Activated CD4-positive, CD25-positive, alpha-beta regulatory T cell treated with anti-CD3 and anti-CD28 coated beads, Interleukin-2, amount 50 U/mL, for 16 hours (primary cell): Measurements from ENCODE around the gene CENPS.
"Not testable (repeated sequence)": the region's sequence is repeated elsewhere in the genome, so short reads cannot be mapped to it uniquely, and the experiment has no call there.

ENCODE experiments used
- DNase-seq: peaks from one replicate; pipeline ENCODE4 v3.0.0-alpha.2; 2020; ENCODE audit warnings: low read depth, low spot score

CENPS gene

DNA sequence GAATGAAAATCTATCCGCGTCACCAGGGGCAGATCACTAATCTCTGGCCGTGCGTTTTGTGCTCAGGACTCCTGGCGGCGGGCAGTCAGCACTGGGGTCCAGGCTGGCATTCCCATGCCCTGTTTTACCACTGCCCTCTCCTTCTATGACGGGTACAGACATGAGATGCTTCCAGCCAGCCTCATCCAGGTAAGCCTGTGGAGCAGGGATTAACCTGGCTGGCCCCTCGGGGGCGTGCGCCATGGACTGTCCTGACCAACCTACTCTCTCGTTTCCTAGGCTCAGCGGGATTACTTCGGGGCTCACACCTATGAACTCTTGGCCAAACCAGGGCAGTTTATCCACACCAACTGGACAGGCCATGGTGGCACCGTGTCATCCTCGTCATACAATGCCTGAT lies 10.9 kb upstream of the CENPS start:
- DNase-seq, result no peak

DNA sequence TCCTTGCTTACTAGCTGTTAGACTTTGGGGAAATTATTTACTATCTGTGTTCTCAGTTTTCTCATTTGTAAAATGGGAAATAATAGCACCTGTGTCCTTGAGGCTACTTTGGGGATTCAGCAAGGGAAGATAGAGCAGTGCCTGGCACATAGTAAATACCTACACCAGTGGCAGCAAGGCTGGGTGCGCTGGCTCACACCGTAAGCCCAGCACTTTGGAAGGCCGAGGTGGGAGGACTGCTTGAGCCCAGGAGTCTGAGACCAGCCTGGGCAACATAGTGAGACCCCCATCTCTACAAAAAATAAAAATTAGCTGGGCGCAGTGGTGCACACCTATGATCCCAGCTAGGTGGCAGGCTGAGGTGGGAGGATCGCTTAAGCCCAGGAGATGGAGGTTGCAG lies 8.6 kb upstream of the CENPS start:
- no peak for DNase-seq

DNA sequence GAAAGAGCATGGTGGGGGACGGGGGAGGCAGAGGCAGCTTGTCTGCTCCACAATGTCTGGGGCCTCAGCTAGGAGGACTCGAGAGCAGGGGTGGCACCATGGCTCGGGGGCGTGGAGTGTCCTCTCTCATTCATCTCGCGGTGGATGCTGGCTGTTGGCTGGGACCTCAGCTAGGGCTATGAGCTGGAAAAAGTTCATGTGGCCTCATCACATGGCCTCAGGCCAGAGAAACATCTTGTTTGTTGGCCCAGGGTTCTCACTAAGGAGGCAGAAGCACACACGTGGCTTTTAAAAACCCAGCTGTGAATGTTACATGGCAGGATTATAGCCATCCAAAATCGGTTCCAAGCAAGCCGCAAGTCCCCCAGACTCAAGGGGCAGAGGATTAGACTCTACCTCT lies 6.2 kb upstream of the CENPS start:
- DNase-seq, result no peak

DNA sequence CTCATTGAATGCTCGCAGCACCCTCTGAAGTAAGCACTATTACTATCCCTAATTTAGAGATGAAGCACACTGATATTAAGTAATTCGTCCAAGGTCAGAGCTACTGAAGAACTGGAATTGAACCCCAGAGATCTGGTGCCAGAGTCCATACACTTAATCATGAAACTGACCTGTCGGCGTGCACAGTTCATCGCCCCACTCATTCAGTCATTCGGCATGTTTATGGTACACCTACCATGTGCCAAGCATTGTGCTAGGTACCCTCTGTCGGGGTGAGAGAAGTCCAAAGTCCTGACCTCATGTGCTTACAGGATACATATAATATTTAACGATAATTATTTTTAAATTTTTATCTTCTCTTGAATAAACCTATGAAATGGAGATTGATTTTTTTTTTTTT lies 5.6 kb upstream of the CENPS start:
- DNase-seq, result no peak

DNA sequence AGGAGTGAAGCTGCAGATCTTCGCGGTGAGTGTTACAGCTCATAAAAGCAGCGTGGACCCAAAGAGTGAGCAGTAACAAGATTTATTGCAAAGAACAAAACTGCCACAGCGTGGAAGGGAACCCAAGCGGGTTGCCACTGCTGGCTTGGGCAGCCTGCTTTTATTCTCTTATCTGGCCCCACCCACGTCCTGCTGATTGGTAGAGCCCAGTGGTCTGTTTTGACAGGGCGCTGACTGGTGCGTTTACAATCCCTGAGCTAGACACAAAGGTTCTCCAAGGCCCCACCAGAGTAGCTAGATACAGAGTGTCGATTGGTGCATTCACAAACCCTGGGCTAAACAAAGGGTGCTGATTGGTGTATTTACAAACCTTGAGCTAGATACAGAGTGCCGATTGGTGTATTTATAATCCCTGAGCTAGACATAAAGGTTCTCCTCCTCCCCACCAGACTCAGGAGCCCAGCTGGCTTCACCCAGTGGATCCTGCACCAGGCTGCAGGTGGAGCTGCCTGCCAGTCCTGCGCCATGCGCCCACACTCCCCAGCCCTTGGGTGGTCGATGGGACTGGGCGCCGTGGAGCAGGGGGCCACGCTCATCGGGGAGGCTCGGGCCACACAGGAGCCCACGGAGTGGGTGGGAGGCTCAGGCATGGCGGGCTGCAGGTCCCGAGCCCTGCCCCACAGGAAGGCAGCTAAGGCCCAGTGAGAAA lies 4.3 kb upstream of the CENPS start:
- DNase-seq, result not testable (repeated sequence)

DNA sequence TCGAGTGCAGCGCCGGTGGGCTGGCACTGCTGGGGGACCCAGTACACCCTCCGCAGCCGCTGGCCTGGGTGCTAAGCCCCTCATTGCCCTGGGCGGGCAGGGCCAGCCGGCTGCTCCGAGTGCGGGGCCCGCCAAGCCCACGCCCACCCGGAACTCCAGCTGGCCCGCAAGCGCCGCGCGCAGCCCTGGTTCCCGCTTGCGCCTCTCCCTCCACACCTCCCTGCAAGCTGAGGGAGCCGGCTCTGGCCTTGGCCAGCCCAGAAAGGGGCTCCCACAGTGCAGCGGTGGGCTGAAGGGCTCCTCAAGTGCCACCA lies 3.7 kb upstream of the CENPS start:
- not testable (repeated sequence) for DNase-seq

DNA sequence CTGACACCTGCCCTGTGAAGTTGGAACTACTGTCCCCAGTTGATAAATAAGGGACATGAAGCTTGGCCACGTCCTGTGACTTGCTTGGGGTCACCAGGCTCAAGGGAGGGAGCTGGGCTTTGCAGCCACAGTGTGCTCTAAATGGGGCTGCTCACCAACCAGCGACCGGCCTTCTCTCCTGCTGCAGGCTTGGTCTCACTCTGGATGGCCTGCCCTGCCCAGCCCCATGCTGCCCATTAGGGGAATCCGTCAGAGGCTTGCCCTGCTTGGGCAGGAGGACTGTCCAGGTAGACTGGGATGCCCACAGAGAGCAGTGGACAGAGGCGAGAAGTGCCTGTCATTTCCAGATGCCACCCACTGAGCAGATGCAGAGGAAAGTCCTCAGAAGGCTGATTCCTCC lies 1.2 kb upstream of the CENPS start:
- no peak for DNase-seq

DNA sequence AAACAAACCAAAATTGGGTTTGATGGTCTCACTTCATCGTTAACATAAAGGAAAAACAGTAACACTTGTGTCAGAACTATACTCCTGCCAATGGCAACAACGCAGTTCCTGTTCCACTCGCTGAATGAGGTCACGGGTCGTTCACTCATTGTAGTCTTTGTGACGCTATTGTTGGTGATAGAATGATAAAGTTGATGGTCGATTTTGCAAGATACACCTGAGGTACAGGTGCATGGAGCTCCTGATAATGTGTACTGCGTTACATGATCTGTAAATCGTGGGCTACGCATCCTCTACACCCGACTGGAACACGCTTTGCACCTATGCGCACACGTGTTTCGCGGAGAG lies 391 bp upstream of the CENPS start:
- no peak for DNase-seq

DNA sequence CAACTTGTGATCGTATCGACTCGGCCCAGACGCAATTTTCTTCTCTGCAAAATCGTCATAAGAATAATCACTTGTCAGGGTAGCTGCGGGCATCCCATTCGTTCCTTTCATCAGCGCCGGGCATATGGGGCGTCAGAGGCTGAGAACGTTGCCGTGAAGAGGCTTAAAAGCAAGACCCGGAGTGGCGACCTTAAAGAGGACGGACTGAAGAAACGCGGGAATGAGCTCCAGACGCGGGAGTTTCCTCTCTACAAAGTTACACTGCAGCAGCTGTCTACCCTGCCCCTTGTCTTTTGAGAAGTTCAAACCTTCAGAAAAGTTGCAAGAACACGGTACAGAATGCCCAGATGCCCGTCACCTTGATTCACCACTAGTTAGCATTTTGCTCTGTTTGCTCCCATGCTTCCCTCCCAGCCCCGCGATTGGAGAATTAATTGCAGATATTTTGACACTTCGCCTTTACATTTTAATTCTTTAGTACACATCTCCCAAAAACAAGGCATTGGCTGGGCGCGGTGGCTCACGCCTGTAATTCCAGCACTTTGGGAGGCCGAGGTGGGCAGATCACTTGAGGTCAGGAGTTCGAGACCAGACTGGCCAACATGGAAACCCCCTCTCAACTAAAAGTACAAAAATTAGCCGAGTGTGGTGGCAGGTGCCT lies 967 bp downstream of the CENPS start:
- DNase-seq, result no peak

DNA sequence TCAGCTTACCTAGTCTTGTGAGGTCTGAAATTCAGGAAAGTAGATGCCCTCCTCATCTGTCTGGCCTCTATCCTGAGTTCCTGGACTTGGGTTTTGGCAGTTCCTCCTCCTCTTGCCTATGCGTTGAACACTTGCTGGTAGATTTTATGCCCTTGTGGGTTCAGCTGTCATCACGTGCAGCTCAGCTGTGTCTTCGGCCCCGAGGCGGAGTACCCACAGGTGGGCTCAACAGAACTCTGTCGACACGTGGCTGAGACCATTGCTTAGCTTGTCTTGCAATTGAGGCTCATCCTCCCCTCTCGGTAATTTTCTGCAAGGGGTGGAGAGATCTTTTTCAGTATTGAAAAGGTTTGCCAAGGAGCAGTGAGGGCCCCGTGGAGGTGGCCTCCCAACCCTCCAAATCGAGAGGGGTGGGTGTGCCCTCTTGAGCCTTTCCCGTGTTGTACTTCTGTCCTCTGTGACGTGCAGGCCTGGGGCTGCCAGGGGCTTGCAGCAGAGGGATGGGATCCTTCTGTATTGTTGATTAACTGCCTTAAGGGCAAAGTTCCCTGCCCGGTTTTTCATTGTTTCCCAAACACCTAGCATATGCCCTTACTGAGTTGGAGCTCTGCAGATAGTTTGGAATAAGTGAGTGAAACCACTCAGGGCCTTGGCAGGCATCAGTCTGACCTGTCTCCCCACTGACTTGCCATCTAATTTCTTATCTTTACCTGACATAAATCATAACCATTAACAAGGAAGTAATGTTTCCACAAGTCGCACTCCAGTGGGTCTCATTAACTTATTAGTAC lies 2.9 kb downstream of the CENPS start:
- no peak for DNase-seq

DNA sequence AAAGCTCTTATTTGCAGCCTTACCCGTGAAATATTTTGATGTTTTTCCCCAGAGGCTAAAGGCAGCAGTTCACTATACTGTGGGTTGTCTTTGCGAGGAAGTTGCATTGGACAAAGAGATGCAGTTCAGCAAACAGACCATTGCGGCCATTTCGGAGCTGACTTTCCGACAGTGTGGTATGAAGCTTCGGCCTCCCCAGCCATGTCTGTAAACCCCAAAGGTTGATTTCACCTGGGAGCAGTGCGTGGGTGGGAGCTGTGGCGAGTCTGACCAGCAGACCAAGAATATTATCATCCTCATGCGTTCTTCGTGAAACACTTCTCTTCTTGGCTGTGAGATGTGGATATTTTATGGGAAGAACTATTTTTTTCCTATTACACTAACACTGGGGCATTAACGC lies 3.6 kb downstream of the CENPS start:
- DNase-seq, result no peak

DNA sequence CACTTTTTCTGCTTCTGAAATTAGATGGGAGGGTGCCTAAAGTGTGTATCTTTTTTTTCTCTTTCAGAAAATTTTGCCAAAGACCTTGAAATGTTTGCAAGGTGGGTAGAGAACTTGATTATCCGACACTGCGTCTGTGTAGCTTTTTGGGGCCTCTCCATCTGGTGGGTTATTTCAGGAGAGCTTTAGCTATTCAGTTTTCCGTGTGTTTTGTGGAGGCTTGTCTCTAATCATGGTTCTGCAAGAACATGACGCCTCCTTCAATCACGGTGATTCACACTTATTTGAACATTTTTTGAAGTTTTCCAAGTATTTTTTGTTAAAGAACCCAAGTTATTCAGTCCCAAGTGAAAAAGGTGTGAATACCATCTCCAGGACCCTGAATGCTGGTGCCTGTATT lies 4.4 kb downstream of the CENPS start:
- no peak for DNase-seq

DNA sequence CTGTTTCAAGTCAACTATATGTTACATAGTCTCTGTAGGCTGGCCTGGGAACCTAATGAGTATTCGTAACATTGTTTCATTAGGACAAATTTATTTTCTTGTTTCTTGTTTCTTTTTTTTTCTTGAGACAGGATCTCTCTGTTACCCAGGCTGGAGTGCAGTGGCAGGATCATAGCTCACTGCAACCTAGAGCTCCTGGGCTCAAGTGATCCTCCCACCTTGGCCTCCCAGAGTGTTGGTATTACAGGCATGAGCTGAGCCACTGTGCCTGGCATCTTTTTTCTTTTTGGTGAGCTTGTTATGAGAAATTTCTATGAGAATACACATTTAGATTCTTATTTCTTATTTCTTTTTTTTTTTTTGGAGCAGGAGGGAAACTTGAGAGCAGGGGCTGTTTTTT lies 6.8 kb downstream of the CENPS start:
- no peak for DNase-seq

DNA sequence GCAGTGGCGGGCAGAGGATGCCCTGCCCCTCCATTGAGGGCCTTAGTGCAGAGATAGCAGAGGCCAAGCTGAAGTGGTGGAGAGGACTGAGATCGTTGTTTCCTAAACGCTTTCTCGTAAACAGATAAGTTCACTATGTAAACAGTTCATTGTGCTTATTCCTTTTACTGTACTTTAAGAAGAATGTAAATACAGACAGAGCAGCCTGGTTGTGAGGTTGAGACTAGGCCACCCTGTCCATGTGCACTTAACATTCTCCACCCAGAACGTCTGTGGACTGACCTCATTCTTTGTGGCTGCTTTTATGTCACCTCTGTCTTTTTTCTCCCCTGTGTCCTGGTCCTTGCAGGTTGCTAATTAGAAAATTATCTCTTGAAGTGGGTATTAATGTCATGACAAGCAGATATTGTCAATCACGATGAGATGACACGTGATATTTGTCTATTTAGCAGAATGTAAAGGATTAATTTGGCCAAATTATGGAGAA lies 8.5 kb downstream of the CENPS start:
- no peak for DNase-seq

DNA sequence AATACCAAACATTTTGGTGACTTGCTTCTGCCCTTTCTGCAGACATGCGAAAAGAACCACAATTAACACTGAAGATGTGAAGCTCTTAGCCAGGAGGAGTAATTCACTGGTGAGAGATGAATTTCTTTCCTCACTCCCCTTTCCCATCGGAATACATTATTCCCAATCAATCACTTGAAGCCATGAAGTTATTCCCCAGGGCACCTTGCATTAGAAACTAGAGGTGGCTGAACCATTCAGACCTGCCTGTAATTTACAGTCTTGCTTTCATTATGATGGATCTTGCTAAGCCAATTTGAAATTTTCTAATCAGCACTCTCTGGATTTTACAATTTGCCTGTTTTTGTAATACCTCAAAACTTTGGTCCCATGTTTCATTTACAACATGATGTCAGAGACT lies 10.1 kb downstream of the CENPS start:
- DNase-seq, result no peak

DNA sequence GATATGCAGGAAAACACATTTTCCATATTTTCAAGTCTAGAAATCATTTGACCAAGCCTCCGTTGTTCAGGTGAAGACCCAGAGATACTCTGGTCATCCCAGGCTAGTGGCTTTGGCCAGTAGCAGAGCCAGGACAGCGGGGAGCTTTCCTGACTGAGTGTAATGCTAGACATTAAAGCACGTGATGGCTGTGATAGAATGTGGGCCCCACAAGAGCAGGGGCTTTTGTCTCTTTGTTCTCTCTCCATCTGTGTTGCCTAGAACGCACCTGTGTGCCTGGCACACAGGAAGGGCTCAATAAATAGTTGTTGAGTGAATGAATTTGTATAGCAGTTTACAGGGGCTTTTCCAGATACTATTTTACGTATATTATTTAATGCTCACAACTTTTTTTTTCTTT lies 10.6 kb downstream of the CENPS start:
- no peak for DNase-seq

DNA sequence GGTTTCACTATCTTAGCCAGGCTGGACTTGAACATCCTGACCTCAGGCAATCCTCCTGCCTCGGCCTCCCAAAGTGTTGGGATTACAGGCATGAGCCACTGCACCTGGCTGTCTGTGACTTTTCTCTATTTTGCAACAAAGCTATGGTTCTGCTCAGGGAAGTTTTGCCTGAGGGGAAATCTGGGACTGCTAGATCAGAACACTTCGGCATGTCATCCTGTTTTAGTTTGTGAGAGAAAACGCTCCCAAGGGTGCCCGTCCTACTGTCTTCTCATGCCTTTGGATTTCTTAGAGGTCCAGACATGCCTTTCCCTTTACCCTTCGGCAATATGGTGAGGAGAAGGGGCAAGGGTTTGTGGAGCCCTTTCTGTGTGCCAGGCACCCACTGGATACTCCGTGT lies 14.0 kb downstream of the CENPS start:
- DNase-seq, result no peak

DNA sequence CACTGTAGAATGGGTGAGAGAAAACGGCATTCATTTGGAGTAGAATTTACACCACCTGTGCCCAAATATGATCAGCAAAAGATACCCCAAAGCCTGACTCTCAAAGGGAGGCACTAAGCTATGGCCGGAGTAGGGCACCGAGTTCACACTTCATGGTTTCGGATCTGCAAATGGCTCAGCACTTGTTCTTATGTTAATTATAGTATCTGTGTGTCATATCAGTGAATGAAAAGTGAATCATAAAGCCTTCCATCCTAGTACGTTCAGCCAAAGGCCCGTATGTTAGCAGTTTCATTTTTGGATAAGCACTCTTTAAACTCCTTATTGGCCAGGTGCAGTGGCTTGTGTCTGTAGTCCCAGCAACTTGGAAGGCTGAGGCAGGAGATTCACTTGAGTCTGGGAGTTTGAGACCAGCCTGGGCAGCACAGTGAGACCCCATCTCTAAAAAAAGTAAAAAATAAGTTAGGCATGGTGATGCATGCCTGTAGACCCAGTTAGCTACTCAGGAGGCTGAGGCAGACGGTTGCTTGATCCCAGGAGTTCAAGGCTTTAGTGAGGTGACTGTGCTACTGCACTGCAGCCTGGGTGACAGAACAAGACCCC lies 14.7 kb downstream of the CENPS start:
- DNase-seq, result no peak

DNA sequence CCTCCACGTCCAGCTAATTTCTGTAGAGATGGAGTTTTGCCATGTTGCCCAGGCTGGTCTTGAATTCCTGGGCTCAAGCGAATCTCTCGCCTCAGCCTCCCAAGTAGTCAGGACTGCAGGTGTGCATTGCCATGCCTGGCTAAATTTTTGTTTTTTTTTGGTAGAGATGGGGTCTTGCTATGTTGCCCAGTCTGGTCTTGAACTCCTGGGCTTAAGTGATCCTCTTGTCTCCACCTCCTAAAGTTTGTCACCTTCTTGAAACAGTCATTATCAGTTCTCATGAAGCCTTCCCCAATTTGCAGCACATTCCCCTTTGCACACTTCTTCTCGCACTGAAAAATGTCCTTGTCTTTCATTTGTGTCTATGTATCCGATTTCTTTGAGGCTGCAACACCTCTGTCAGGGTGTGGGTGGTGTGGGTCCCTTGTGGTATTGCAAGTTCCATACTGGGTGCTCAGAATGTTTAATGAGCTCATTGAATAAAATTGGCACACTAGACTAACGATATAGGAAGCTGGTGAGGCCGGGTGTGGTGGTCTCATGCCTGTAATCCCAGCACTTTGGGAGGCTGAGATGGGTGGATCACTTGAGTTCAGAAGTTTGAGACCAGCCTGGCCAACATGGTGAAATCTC lies 16.7 kb downstream of the CENPS start:
- DNase-seq, result no peak

DNA sequence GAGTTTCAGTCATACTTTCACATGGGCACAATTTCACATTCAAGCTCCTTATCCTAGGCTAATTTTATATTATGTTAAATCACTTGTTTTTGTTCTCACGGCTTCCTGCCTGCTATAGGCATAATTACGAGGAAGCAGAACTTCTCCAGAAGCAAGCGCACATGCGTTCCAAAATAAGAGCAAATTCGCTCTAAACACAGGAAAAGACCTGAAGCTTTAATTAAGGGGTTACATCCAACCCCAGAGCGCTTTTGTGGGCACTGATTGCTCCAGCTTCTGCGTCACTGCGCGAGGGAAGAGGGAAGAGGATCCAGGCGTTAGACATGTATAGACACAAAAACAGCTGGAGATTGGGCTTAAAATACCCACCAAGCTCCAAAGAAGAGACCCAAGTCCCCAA lies 19.5 kb downstream of the CENPS start, which contains the start of gene CORT:
Gene CORT, plus strand, starts transcription at position 281 of the 400 bp plus-strand sequence. CDS start 193 bp downstream, outside the sequence.
- DNase-seq, result no peak

DNA sequence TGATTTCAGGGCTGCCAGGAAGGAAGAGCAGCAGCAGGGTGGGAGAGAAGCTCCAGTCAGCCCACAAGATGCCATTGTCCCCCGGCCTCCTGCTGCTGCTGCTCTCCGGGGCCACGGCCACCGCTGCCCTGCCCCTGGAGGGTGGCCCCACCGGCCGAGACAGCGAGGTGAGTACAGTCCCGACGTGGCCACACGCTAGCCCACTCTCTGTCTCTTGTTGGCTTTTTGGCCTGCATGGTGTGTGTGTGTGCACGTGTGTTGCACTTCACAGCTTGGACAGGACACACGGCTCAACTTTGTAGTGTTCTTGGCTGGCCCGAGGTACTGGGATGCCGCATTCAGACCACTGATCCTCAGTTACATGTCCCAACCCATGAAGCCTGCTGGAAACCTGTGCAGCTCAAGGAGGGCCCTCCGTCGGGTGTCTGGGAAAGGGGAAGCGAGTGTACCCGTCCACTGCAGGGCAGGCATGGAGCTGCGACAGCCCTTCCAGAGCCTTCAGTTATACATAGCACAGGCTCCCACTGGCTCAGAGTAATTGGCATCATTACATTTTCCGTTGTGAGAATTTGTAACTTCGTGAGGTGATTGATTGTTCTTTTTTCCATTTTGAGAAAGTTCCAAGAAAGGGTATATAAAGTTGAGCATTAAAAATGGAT lies 20.1 kb downstream of the CENPS start:
- no peak for DNase-seq
